Esophagus squamous epithelium (tissue), 4 donors: Measurements from ENCODE around the gene NMRAL1.

Experiments
- POLR2A ChIP-seq, 4 donors: fragments of 450-650 bp; IDR thresholded peaks; one replicate each; pipeline ENCODE4 v1.6.1; 2017; ENCODE audit warnings: antibody characterized with exemption in 4 of 4, mild to moderate bottlenecking in 4 of 4, moderate library complexity in 3 of 4
- TF ChIP-seq, protein P1 (sequence below), 6 experiments: fragments of 450-650 bp in 4 of 6; fragments of 200-600 bp in 2 of 6; sonication (generic) in 2 of 6; IDR thresholded peaks; one replicate each; pipeline ENCODE4 v1.5.1; 2016 to 2019; ENCODE audit warnings: antibody characterized with exemption in 6 of 6, mild to moderate bottlenecking in 4 of 6, moderate library complexity in 4 of 6

DNA sequence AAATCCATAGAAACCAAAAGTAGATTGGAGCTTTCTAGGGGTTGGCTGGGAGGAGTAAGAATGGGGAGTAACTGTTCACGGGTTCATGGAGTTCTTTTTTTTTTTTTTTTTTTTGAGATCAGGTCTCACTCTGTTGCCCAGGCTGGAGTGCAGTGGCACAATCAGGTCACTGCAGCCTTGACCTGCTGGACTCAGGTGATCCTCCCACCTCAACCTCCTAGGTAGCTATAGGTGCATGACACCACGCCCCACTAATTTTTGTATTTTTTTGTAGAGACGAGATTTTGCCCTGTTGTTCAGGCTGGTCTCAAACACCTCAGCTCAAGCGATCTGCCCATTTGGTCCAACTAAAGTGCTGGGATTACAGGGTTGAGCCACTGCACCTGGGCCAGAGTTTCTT, 1.5 kb downstream of the NMRAL1 start:
- TF ChIP-seq, protein P1, sequence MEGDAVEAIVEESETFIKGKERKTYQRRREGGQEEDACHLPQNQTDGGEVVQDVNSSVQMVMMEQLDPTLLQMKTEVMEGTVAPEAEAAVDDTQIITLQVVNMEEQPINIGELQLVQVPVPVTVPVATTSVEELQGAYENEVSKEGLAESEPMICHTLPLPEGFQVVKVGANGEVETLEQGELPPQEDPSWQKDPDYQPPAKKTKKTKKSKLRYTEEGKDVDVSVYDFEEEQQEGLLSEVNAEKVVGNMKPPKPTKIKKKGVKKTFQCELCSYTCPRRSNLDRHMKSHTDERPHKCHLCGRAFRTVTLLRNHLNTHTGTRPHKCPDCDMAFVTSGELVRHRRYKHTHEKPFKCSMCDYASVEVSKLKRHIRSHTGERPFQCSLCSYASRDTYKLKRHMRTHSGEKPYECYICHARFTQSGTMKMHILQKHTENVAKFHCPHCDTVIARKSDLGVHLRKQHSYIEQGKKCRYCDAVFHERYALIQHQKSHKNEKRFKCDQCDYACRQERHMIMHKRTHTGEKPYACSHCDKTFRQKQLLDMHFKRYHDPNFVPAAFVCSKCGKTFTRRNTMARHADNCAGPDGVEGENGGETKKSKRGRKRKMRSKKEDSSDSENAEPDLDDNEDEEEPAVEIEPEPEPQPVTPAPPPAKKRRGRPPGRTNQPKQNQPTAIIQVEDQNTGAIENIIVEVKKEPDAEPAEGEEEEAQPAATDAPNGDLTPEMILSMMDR (IDR thresholded peaks at IDR 0.05), result no peak
- TF ChIP-seq POLR2A (IDR thresholded peaks at IDR 0.05), result no peak
